Left renal cortex interstitium (tissue), 4 donors: ENCODE measurements around the gene CCDC112. TPM values are rescaled to one million over a fixed set of nuclear protein-coding genes. Genes with fewer than 3 reads are reported as not detected.

Source experiments
- DNase-seq, 4 donors: peaks; one replicate each; pipeline ENCODE4 v3.0.0-alpha.2; 2013; ENCODE audit warnings: low read depth in 4 of 4, low spot score in 2 of 4, missing footprints in 1 of 4
- polyA plus RNA-seq, 4 donors: library from polyadenylated mRNA; unstranded; fragments of 120-200 nt; gene quantifications; one replicate each; pipeline ENCODE4 v1.2.1, GENCODE V29; 2013; ENCODE audit not compliant: insufficient read length in 4 of 4

CCDC112 gene
- polyA plus RNA-seq, 4 donors = 14.5 to 17.7 (median 17.3) TPM

DNA sequence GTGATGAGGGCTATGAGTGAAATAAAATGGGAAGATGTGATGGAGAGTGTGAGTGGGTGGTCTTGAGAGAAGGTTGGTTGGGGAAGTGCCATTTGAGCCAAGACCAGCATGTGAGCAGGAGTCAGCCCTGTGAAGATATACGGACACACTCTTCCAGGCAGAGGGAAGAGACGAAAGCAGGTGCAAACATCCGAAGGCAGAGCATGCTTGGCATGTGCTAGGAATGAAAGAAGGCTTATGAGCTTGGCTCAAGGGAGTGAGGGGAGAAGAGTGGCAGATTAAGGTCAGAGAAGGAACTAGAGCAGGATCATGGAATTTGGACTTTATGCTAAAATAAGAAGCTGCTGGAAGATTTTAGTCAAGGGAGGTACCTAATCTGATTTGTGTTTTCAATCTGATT, 23.6 kb upstream of the CCDC112 start:
- no peak for DNase-seq

- no peak for DNase-seq
These were observed 22.6 kb upstream of the CCDC112 start for GRCh38 chr5:115319007-115319406.

DNA sequence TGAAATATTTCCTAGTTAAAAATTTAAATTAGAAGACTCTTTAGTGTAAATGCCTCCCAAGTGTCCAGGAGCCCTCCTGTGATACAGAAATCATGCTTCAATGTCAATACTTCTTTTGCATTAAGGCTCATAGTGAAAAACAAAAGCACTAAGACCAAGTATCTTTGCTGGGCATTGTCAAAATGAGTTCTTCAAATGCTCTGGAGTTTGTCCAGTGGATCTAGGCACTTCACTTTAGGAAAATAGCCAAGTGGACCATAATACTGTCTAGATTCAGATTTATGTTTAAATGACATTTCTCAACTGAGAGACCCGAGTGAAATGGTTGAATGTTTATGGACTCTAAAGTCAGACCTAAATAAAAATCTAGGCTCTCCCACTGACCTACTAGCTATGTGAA, 21.3 kb upstream of the CCDC112 start:
- no peak for DNase-seq

DNA sequence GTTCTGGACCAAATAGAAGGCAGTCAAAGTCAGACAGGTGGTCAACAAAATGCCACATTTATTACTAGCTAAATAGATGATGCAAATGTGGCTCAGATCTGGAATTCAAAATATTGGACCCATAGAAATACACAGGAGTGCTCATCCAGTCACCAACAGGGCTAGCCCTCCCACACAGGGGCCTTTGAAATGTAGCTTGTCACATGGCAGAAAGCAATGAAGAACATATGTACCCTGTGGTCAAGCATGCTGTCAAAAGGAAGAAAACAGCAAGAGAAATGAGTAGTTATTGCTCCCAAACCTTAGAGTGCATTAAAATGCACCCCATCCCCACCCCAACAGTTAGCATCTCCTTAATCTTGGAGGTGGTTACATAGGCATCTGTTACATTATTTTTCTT, 20.9 kb upstream of the CCDC112 start:
- no peak for DNase-seq

DNA sequence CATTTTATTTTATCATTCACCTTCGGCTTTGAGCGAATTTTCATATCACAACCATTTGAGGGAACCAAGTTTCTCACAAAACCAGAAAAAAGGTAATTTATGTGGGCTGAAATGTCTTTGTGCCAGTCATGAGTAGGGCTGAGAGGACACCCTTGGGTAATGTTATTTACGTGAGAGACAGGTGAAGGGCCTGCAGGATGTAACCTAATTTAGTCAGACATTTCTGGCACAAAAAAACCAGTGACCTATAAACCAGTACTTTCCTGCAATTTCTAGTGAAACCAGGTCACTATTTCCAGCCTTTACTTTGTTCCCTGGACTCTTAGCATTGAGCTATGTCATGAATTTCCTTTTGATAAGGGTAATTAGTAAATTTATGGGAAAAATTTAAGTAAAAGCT, 17.2 kb upstream of the CCDC112 start:
- no peak for DNase-seq

DNA sequence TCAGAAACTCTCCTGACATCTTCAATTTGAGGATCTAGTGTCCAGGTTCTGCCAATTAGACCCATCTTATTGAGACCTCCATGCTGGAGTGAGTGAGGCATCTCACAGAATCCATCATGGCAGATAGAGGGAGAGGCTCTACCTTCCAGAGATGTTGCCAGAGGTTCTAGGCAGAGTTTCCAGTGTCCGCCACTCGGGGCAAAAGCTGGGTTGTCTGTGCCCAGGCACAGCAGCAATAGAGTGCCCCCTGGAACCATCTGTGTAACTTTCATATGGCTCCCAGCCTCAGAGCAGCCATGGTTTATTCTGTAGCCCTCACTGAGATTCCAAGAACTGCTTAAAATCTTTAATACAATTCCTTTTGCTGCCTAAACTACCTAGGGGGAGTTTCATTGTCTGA, 16.6 kb upstream of the CCDC112 start:
- DNase-seq = no peak

DNA sequence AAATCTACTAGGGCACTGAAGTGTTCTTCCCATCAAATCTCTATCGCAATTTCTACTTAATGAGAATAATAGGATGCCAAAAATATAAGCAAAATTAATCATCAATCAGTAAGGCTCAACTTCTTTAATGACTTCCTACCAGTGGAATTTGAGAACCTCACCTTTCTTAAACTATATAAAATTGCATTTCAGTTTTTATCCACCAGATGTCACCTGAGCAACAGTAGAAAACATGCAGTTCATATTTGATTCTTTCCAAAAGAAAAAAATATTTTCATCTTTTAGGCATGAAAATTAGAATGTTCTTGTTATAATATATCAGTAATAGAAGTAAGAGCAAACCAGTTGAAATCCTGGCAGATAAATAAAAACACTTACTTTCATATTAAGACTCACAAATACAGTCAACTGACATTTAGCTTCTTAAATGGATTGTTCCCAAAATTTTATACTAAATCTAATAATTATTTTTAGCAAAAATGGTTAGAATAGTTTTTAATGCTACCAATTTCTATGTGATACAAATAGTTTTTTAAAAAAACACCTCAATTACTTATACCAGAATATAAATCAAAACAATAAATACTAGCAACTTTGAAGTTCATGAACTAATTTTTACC, 13.4 kb upstream of the CCDC112 start:
- no peak for DNase-seq

DNA sequence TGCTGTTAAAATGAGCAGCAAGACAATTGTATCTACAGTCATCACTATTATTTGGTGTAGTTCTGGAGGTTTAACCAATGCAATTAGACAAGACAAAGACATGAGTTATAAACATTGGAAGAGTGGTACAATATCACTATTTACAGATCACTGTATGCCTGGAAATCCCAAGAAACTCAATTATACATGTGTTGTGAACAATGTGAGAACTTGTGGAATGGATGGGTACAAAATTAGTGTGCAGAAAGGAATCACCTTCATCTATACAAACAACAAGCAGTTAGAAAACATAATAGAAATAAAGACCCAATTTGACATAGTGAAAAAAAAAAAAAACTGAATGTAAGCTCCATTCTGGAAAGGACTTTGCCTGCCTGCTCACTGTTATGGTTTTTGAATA, 12.4 kb upstream of the CCDC112 start:
- no peak for DNase-seq

DNA sequence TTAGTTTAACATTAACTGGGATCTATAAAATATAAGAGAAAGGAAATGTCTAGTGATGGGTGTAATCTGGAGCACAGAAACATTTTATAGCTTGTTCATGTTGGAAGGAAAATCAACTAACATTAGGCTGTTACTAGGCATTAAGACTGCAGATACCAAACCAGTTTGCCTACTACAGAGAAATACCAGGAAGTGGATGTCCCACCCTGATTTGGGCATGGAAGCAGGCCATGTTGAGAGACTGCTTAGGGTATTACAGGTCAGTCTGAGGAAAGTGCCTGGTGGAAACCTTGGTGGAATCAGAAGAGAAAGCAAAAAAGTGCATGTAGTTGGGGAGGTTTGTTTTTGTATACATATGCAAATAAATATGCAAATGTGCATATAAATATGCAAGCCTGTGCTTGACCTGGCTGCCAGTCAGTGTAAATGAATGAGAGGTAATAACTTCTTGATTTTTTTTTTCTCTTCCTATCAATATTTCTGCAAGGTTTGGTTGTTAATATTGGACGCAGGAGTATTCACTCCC, 9.6 kb upstream of the CCDC112 start:
- no peak for DNase-seq

- no peak for DNase-seq
These were observed 8.0 kb upstream of the CCDC112 start for GRCh38 chr5:115304496-115304895.

DNA sequence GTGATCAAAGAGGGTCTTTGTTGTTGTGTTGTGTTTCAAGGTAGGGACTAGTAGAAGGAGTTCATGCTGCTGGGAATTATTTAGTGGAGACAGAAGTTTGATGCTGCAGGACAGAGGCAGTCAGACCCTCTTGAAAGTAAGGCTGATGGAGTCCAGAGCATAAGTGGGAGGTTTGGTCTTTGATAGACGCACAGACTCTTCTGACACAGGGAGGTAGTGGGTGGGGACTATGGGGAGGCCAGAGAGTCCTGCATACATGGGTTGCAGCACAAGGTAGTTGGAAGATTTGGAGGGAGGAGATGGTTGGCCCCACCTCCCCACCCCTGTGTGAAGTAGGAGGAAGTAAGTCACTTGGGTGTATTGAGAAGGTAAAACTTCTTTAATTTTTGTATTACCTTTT, 2.4 kb upstream of the CCDC112 start:
- DNase-seq = no peak

DNA sequence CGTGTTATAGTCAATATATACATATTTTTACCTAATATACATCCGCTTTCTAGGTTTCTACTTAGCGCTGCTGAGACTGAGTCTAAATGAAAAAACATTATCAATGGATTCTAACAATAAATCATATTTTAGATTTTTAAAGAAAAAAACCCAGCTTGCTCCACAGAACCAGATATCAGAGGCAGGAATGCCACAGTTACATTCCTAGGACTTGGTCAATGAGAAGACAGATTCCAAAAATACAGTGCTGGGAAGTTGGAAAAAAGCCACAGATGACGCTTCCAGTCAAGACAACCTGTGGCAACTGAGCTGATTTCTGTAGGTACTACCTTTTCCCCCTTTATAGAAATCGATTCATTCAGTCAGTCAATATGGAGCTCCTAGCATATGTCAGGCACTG, 577 bp upstream of the CCDC112 start:
- no peak for DNase-seq

DNA sequence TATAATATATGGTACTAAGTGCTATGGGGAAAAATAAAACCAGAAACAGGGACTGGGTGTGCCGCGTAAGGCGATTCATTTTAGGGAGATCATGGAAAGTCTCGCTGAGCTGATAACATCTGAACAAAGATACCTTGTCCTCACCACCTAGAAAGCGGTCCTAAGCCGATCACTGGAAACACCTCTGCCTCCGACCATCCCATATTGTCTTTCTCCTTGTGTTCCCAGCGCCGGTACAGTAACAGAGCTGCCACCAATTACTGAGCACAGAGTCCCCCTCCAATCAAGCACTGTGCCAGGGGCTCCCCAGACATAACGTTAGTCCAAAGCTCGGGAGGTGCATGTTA, 704 bp downstream of the CCDC112 start:
- DNase-seq = no peak

- no peak for DNase-seq
These were observed 5.1 kb downstream of the CCDC112 start for GRCh38 chr5:115291397-115291796.

- no peak for DNase-seq
These were observed 7.3 kb downstream of the CCDC112 start for GRCh38 chr5:115289104-115289503.

DNA sequence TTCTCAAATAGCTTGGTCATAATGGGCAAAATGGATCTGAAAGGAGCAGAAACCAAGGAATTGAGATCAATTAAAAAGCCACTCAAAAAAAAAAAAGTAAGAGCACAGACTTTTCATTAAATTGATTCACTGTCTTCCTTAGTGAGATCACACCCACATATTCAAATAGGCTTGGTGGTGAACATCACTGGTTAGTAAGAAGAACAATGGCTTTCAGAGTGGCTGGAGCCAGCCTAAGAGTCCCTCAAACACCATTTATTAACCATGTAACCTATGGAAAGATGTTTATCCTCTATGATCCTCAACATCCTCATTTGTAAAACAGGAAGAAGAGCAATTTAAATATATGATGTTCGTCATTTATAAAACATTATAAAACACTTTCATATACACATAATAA, 12.4 kb downstream of the CCDC112 start:
- no peak for DNase-seq

- DNase-seq = no peak
These were observed 14.3 kb downstream of the CCDC112 start for GRCh38 chr5:115282131-115282530.

DNA sequence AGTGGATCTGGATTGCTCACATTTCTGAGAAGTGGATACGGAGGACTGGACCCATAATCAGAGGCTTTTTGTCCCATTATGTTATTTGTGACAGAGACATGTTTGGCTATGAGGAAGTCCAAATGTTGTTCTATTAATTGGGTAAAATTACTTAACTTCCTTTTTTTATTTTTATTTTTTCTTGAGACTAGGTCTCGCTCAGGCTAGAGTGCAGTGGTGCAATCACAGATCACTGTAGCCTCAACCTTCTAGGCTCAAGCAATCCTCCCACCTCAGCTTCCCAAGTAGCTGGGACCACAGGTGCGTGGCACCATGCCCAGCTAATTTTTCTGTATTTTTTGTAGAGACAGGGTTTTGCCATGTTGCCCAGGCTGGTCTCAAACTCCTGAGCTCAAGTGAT, 21.9 kb downstream of the CCDC112 start:
- no peak for DNase-seq

GRCh38 chr5:115272297-115272958, 24.0 kb downstream of the CCDC112 start:
- no peak for DNase-seq

GRCh38 chr5:115271295-115272050, 25.0 kb downstream of the CCDC112 start:
- DNase-seq = no peak

- no peak for DNase-seq
These were observed 28.8 kb downstream of the CCDC112 start for GRCh38 chr5:115267617-115268016.

- no peak for DNase-seq
These were observed 31.2 kb downstream of the CCDC112 start for GRCh38 chr5:115265220-115265619.
